ENCODE measurements around the gene PKD1.

DNA sequence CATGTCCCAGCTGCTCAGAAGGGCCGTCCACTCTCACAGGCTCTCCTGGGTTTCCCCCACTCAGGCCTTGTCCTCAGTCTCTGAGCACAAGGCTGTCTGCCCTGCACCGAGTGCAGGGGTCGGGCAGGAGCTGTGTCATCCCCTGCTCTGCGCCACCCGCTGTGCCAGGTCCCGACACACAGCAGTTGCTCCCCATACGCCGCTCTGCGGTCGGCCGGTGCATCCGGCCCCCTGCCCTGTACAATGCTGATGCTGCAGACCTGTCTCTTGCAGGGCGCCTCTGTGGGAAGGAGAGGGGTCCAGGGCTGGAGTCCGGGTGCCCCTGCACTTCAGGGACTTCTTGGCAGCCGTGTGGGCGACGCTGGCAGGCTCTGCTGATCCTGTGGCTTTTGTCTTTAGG, 81.8 kb downstream of the PKD1 start:
- TF ChIP-seq, protein P1, sequence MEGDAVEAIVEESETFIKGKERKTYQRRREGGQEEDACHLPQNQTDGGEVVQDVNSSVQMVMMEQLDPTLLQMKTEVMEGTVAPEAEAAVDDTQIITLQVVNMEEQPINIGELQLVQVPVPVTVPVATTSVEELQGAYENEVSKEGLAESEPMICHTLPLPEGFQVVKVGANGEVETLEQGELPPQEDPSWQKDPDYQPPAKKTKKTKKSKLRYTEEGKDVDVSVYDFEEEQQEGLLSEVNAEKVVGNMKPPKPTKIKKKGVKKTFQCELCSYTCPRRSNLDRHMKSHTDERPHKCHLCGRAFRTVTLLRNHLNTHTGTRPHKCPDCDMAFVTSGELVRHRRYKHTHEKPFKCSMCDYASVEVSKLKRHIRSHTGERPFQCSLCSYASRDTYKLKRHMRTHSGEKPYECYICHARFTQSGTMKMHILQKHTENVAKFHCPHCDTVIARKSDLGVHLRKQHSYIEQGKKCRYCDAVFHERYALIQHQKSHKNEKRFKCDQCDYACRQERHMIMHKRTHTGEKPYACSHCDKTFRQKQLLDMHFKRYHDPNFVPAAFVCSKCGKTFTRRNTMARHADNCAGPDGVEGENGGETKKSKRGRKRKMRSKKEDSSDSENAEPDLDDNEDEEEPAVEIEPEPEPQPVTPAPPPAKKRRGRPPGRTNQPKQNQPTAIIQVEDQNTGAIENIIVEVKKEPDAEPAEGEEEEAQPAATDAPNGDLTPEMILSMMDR (IDR thresholded peaks at IDR 0.05), result no peak
- TF ChIP-seq EZH2 (IDR thresholded peaks at IDR 0.05; ENCODE audit: borderline replicate concordance, insufficient read depth, low read depth, low read length, poor library complexity, severe bottlenecking), result no peak

Data from B cell (primary cell).